Measurements from ENCODE around the gene MBD3L2B. TPM values are rescaled to one million over a fixed set of nuclear protein-coding genes. Genes with fewer than 3 reads are reported as not detected.

The MBD3L2B gene
- total RNA-seq, 1 experiment from 2014 or later, result not detected

- H3K27me3 ChIP-seq (replicated peaks; ENCODE audit: control insufficient read depth, insufficient read depth, low read length), result no peaks in the 10 kb centered on the region
- TF ChIP-seq, protein P1, sequence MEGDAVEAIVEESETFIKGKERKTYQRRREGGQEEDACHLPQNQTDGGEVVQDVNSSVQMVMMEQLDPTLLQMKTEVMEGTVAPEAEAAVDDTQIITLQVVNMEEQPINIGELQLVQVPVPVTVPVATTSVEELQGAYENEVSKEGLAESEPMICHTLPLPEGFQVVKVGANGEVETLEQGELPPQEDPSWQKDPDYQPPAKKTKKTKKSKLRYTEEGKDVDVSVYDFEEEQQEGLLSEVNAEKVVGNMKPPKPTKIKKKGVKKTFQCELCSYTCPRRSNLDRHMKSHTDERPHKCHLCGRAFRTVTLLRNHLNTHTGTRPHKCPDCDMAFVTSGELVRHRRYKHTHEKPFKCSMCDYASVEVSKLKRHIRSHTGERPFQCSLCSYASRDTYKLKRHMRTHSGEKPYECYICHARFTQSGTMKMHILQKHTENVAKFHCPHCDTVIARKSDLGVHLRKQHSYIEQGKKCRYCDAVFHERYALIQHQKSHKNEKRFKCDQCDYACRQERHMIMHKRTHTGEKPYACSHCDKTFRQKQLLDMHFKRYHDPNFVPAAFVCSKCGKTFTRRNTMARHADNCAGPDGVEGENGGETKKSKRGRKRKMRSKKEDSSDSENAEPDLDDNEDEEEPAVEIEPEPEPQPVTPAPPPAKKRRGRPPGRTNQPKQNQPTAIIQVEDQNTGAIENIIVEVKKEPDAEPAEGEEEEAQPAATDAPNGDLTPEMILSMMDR (IDR thresholded peaks at IDR 0.05; ENCODE audit: insufficient read depth in 1 of 2, low read depth in 1 of 2, low read length in 1 of 2, severe bottlenecking in 1 of 2, unreplicated experiment in 1 of 2), result no peak
- H3K9me3 ChIP-seq, result no peaks in the 10 kb centered on the region
- DNase-seq, result no peak
- BruUV-seq (replicated peaks), result no TSS peak
- Mint-ChIP-seq H3K27me3 (ENCODE audit: insufficient read depth, unreplicated experiment) (peaks cover 4% of the 10 kb centered on the region), H3K9me3 (ENCODE audit: unreplicated experiment) (no peaks in the 10 kb centered on the region), H3K4me3 (ENCODE audit: unreplicated experiment) (no peak overlapping the region), H3K4me1 (ENCODE audit: low read depth, unreplicated experiment) (no peaks in the 10 kb centered on the region), H3K27ac (ENCODE audit: unreplicated experiment) (no peak overlapping the region), H3K36me3 (ENCODE audit: insufficient read depth, unreplicated experiment) (no peaks in the 10 kb centered on the region)
- H3K4me3 ChIP-seq (ENCODE audit: low read depth, low read length), result no peak overlapping the region
- intact Hi-C loops (cut with micrococcal nuclease; ENCODE audit: unreplicated experiment), result no loop called here
- H3K36me3 ChIP-seq (ENCODE audit: control insufficient read depth, insufficient read depth, low read length), result no peaks in the 10 kb centered on the region
- no peaks in the 10 kb centered on the region for H3K4me1 ChIP-seq
- ChIA-PET POLR2A (no interaction called here), CTCF (no interaction called here)
Observed at GRCh38 chr19:6969490-6969889, 51.7 kb downstream of the MBD3L2B start.

Other genes with a start within 250 kb of the MBD3L2B start
- gene VAV1, start 248.7 kb downstream of the MBD3L2B start, total RNA-seq (2022), result not detected in 2 replicates
- not detected in 2 replicates for gene ADGRE1, start 133.9 kb downstream of the MBD3L2B start, total RNA-seq (2022)
- gene MBD3L5, start 9.1 kb upstream of the MBD3L2B start, total RNA-seq (2022), result not detected in 2 replicates
- gene MBD3L4, start 18.7 kb upstream of the MBD3L2B start, total RNA-seq (2022), result not detected in 2 replicates
- gene MBD3L2, start 27.9 kb upstream of the MBD3L2B start, total RNA-seq (2022), result not detected in 2 replicates
- gene MBD3L3, start 37.2 kb upstream of the MBD3L2B start, total RNA-seq (2022), result not detected in 2 replicates
- gene ZNF557, start 48.3 kb upstream of the MBD3L2B start, total RNA-seq (2022), result 8.3 and 8.8 TPM in 2 replicates